Activated T-cell treated with anti-CD3 and anti-CD28 coated beads for 24 hours (primary cell): ENCODE data around the gene PIMREG.

ENCODE experiments used
- DNase-seq: peaks from one replicate; pipeline ENCODE4 v3.0.0-alpha.2; 2020; ENCODE audit warnings: low read depth

The PIMREG gene

GRCh38 chr17:6498901-6499540, 54.8 kb downstream of the PIMREG start:
- DNase-seq, result no peak
